Measurements from ENCODE around the gene RNF213. TPM values are rescaled to one million over a fixed set of nuclear protein-coding genes. Genes with fewer than 3 reads are reported as not detected.

Gene RNF213
- total RNA-seq, 1 experiment from 2014 or later, result 71.4 TPM

GRCh38 chr17:80374732-80375585 is 114.3 kb downstream of the RNF213 start:
- H3K4me3 ChIP-seq (ENCODE audit: low read length), result no peak overlapping the region
- CTCF ChIA-PET, result interaction anchor here (0.7 kb wide), 1 partner anchor 366 kb away, joined by 3 read pairs; no protein-coding TSS in a partner anchor
- H3K9me2 ChIP-seq (replicated peaks; ENCODE audit: low read length), result no peaks in the 10 kb centered on the region
- H3K9me3 ChIP-seq (ENCODE audit: low read length), result no peaks in the 10 kb centered on the region
- no peak overlapping the region for H2AFZ ChIP-seq (ENCODE audit: low read length)
- no peak for TF ChIP-seq EZH2phosphoT487 (IDR thresholded peaks at IDR 0.05; ENCODE audit: borderline replicate concordance, low read length)
- no peak for TF ChIP-seq EZH2 (IDR thresholded peaks at IDR 0.05; ENCODE audit: low read length, unreplicated experiment)
- no peak for TF ChIP-seq CTCF (conservative IDR thresholded peaks at IDR 0.05; ENCODE audit: low read depth, low read length)
- H3K9ac ChIP-seq (ENCODE audit: low read length), result no peak overlapping the region
- no TSS peak for BruUV-seq (replicated peaks)
- H3K27me3 ChIP-seq (ENCODE audit: low read length), result no peaks in the 10 kb centered on the region
- H3K4me1 ChIP-seq (ENCODE audit: insufficient read depth, low read length), result no peaks in the 10 kb centered on the region
- H3F3A ChIP-seq (ENCODE audit: low read length, unreplicated experiment), result no peaks in the 10 kb centered on the region
- no peak overlapping the region for H3K4me2 ChIP-seq (ENCODE audit: low read length)
- intact Hi-C loops (cut with micrococcal nuclease), result no loop called here
- ATAC-seq (no peak), DNase-seq (no peak)
- H3K27ac ChIP-seq (ENCODE audit: low read length), result no peak overlapping the region
- no peaks in the 10 kb centered on the region for H3K79me2 ChIP-seq (ENCODE audit: low read length)
- no peaks in the 10 kb centered on the region for H4K20me1 ChIP-seq (ENCODE audit: low read length)
- POLR2A ChIA-PET (ENCODE audit: unreplicated experiment), result no interaction called here
- peaks cover 69% of the 10 kb centered on the region for H3K36me3 ChIP-seq (ENCODE audit: low read depth, low read length)

GRCh38 chr17:80376531-80376930 is 115.9 kb downstream of the RNF213 start:
- CTCF ChIA-PET, result no interaction called here
- DNase-seq (no peak), ATAC-seq (no peak)
- no peaks in the 10 kb centered on the region for H3K9me2 ChIP-seq (replicated peaks; ENCODE audit: low read length)
- H3K36me3 ChIP-seq (ENCODE audit: low read depth, low read length), result peaks cover 68% of the 10 kb centered on the region
- H4K20me1 ChIP-seq (ENCODE audit: low read length), result no peaks in the 10 kb centered on the region
- H3K4me3 ChIP-seq (ENCODE audit: low read length), result no peak overlapping the region
- POLR2A ChIA-PET (ENCODE audit: unreplicated experiment), result no interaction called here
- no peak for TF ChIP-seq EZH2phosphoT487 (IDR thresholded peaks at IDR 0.05; ENCODE audit: borderline replicate concordance, low read length)
- no peak for TF ChIP-seq EZH2 (IDR thresholded peaks at IDR 0.05; ENCODE audit: low read length, unreplicated experiment)
- intact Hi-C loops (cut with micrococcal nuclease), result no loop called here
- no peak overlapping the region for H3K9ac ChIP-seq (ENCODE audit: low read length)
- H3K4me1 ChIP-seq (ENCODE audit: insufficient read depth, low read length), result no peaks in the 10 kb centered on the region
- no peaks in the 10 kb centered on the region for H3K79me2 ChIP-seq (ENCODE audit: low read length)
- no peaks in the 10 kb centered on the region for H3K27me3 ChIP-seq (ENCODE audit: low read length)
- no peaks in the 10 kb centered on the region for H3K9me3 ChIP-seq (ENCODE audit: low read length)
- no peak overlapping the region for H2AFZ ChIP-seq (ENCODE audit: low read length)
- H3K4me2 ChIP-seq (ENCODE audit: low read length), result no peak overlapping the region
- no TSS peak for BruUV-seq (replicated peaks)
- H3K27ac ChIP-seq (ENCODE audit: low read length), result no peak overlapping the region
- no peaks in the 10 kb centered on the region for H3F3A ChIP-seq (ENCODE audit: low read length, unreplicated experiment)

- BruUV-seq (replicated peaks), result no TSS peak
- TF ChIP-seq CTCF (conservative IDR thresholded peaks at IDR 0.05; ENCODE audit: low read depth, low read length) (no peak), EZH2phosphoT487 (IDR thresholded peaks at IDR 0.05; ENCODE audit: borderline replicate concordance, low read length) (no peak), EZH2 (IDR thresholded peaks at IDR 0.05; ENCODE audit: low read length, unreplicated experiment) (no peak)
- Histone ChIP-seq H3K9me2 (replicated peaks; ENCODE audit: low read length) (no peaks in the 10 kb centered on the region), H3K4me2 (ENCODE audit: low read length) (no peak overlapping the region), H3K79me2 (ENCODE audit: low read length) (no peaks in the 10 kb centered on the region), H3K9me3 (ENCODE audit: low read length) (no peaks in the 10 kb centered on the region), H3K9ac (ENCODE audit: low read length) (no peak overlapping the region), H3K4me1 (ENCODE audit: insufficient read depth, low read length) (no peaks in the 10 kb centered on the region), H3K36me3 (ENCODE audit: low read depth, low read length) (peaks cover 69% of the 10 kb centered on the region), H3F3A (ENCODE audit: low read length, unreplicated experiment) (no peaks in the 10 kb centered on the region), H3K4me3 (ENCODE audit: low read length) (no peak overlapping the region), H2AFZ (ENCODE audit: low read length) (no peak overlapping the region), H4K20me1 (ENCODE audit: low read length) (no peaks in the 10 kb centered on the region), H3K27me3 (ENCODE audit: low read length) (no peaks in the 10 kb centered on the region), H3K27ac (ENCODE audit: low read length) (no peak overlapping the region)
- ChIA-PET POLR2A (ENCODE audit: unreplicated experiment) (no interaction called here), CTCF (no interaction called here)
- intact Hi-C loops (cut with micrococcal nuclease), result no loop called here
- no peak for DNase-seq
- no peak for ATAC-seq
Observed at GRCh38 chr17:80377798-80378197, 117.1 kb downstream of the RNF213 start.
